ENCODE data around the gene HP1BP3.

HP1BP3 gene

GRCh38 chr1:20710469-20711284, 76.4 kb downstream of the HP1BP3 start:
- Histone ChIP-seq H3K9me3 (ENCODE audit: control insufficient read depth, insufficient read depth, low read length) (no peaks in the 10 kb centered on the region), H3K4me1 (ENCODE audit: control insufficient read depth, insufficient read depth, low read length) (no peaks in the 10 kb centered on the region), H3K9ac (ENCODE audit: low read depth, low read length) (no peak overlapping the region), H3K27me3 (ENCODE audit: control insufficient read depth, insufficient read depth, low read length) (no peaks in the 10 kb centered on the region), H3K4me3 (ENCODE audit: low read depth, low read length) (no peak overlapping the region), H3K36me3 (ENCODE audit: control insufficient read depth, insufficient read depth, low read length) (peaks cover 20% of the 10 kb centered on the region), H3K27ac (ENCODE audit: low read depth, low read length) (no peak overlapping the region)

GRCh38 chr1:20709868-20710267, 77.2 kb downstream of the HP1BP3 start:
- Histone ChIP-seq H3K9ac (ENCODE audit: low read depth, low read length) (no peak overlapping the region), H3K4me1 (ENCODE audit: control insufficient read depth, insufficient read depth, low read length) (no peaks in the 10 kb centered on the region), H3K4me3 (ENCODE audit: low read depth, low read length) (no peak overlapping the region), H3K27ac (ENCODE audit: low read depth, low read length) (no peak overlapping the region), H3K27me3 (ENCODE audit: control insufficient read depth, insufficient read depth, low read length) (no peaks in the 10 kb centered on the region), H3K36me3 (ENCODE audit: control insufficient read depth, insufficient read depth, low read length) (peaks cover 20% of the 10 kb centered on the region), H3K9me3 (ENCODE audit: control insufficient read depth, insufficient read depth, low read length) (no peaks in the 10 kb centered on the region)

- peaks cover 20% of the 10 kb centered on the region for H3K36me3 ChIP-seq (ENCODE audit: control insufficient read depth, insufficient read depth, low read length)
These were observed 78.2 kb downstream of the HP1BP3 start for GRCh38 chr1:20708891-20709290.

GRCh38 chr1:20708057-20708456, 79.0 kb downstream of the HP1BP3 start:
- no peaks in the 10 kb centered on the region for H3K27me3 ChIP-seq (ENCODE audit: control insufficient read depth, insufficient read depth, low read length)

More at GRCh38 chr1:20708891-20709290, 78.2 kb downstream of the HP1BP3 start:
- no peaks in the 10 kb centered on the region for H3K4me1 ChIP-seq (ENCODE audit: control insufficient read depth, insufficient read depth, low read length)
- H3K9me3 ChIP-seq (ENCODE audit: control insufficient read depth, insufficient read depth, low read length): no peaks in the 10 kb centered on the region
- H3K9ac ChIP-seq (ENCODE audit: low read depth, low read length): no peak overlapping the region
- no peak overlapping the region for H3K27ac ChIP-seq (ENCODE audit: low read depth, low read length)
- no peaks in the 10 kb centered on the region for H3K27me3 ChIP-seq (ENCODE audit: control insufficient read depth, insufficient read depth, low read length)
- no peak overlapping the region for H3K4me3 ChIP-seq (ENCODE audit: low read depth, low read length)

GRCh38 chr1:20706841-20707240, 80.3 kb downstream of the HP1BP3 start:
- no peak overlapping the region for H3K9ac ChIP-seq (ENCODE audit: low read depth, low read length)
- H3K4me1 ChIP-seq (ENCODE audit: control insufficient read depth, insufficient read depth, low read length): no peaks in the 10 kb centered on the region
- H3K36me3 ChIP-seq (ENCODE audit: control insufficient read depth, insufficient read depth, low read length): peaks cover 20% of the 10 kb centered on the region
- H3K4me3 ChIP-seq (ENCODE audit: low read depth, low read length): no peak overlapping the region
- H3K27me3 ChIP-seq (ENCODE audit: control insufficient read depth, insufficient read depth, low read length): no peaks in the 10 kb centered on the region
- H3K27ac ChIP-seq (ENCODE audit: low read depth, low read length): no peak overlapping the region
- no peaks in the 10 kb centered on the region for H3K9me3 ChIP-seq (ENCODE audit: control insufficient read depth, insufficient read depth, low read length)

More at GRCh38 chr1:20708057-20708456, 79.0 kb downstream of the HP1BP3 start:
- no peaks in the 10 kb centered on the region for H3K4me1 ChIP-seq (ENCODE audit: control insufficient read depth, insufficient read depth, low read length)
- H3K4me3 ChIP-seq (ENCODE audit: low read depth, low read length): no peak overlapping the region
- no peak overlapping the region for H3K27ac ChIP-seq (ENCODE audit: low read depth, low read length)
- H3K9me3 ChIP-seq (ENCODE audit: control insufficient read depth, insufficient read depth, low read length): no peaks in the 10 kb centered on the region
- H3K36me3 ChIP-seq (ENCODE audit: control insufficient read depth, insufficient read depth, low read length): peaks cover 20% of the 10 kb centered on the region
- H3K9ac ChIP-seq (ENCODE audit: low read depth, low read length): no peak overlapping the region

GRCh38 chr1:20705203-20705755, 81.8 kb downstream of the HP1BP3 start:
- H3K36me3 ChIP-seq (ENCODE audit: control insufficient read depth, insufficient read depth, low read length): peaks cover 17% of the 10 kb centered on the region
- no peak overlapping the region for H3K27ac ChIP-seq (ENCODE audit: low read depth, low read length)
- H3K4me1 ChIP-seq (ENCODE audit: control insufficient read depth, insufficient read depth, low read length): no peaks in the 10 kb centered on the region
- H3K9me3 ChIP-seq (ENCODE audit: control insufficient read depth, insufficient read depth, low read length): no peaks in the 10 kb centered on the region
- H3K9ac ChIP-seq (ENCODE audit: low read depth, low read length): no peak overlapping the region
- no peaks in the 10 kb centered on the region for H3K27me3 ChIP-seq (ENCODE audit: control insufficient read depth, insufficient read depth, low read length)
- no peak overlapping the region for H3K4me3 ChIP-seq (ENCODE audit: low read depth, low read length)

- no peak overlapping the region for H3K9ac ChIP-seq (ENCODE audit: low read depth, low read length)
- no peak overlapping the region for H3K4me3 ChIP-seq (ENCODE audit: low read depth, low read length)
- H3K4me1 ChIP-seq (ENCODE audit: control insufficient read depth, insufficient read depth, low read length): no peaks in the 10 kb centered on the region
- peaks cover 16% of the 10 kb centered on the region for H3K36me3 ChIP-seq (ENCODE audit: control insufficient read depth, insufficient read depth, low read length)
- no peak overlapping the region for H3K27ac ChIP-seq (ENCODE audit: low read depth, low read length)
- H3K27me3 ChIP-seq (ENCODE audit: control insufficient read depth, insufficient read depth, low read length): no peaks in the 10 kb centered on the region
- H3K9me3 ChIP-seq (ENCODE audit: control insufficient read depth, insufficient read depth, low read length): no peaks in the 10 kb centered on the region
These were observed 82.5 kb downstream of the HP1BP3 start for GRCh38 chr1:20704390-20705202.

- peaks cover 3% of the 10 kb centered on the region; the same call in 1 of the 2 replicates for H3K36me3 ChIP-seq (ENCODE audit: control insufficient read depth, insufficient read depth, low read length)
These were observed 83.9 kb downstream of the HP1BP3 start for GRCh38 chr1:20703124-20703756.

GRCh38 chr1:20702416-20702815, 84.7 kb downstream of the HP1BP3 start:
- no peak overlapping the region for H3K27ac ChIP-seq (ENCODE audit: low read depth, low read length)
- H3K9ac ChIP-seq (ENCODE audit: low read depth, low read length): no peak overlapping the region
- peaks cover 3% of the 10 kb centered on the region; the same call in 1 of the 2 replicates for H3K36me3 ChIP-seq (ENCODE audit: control insufficient read depth, insufficient read depth, low read length)
- no peak overlapping the region for H3K4me3 ChIP-seq (ENCODE audit: low read depth, low read length)
- no peaks in the 10 kb centered on the region for H3K27me3 ChIP-seq (ENCODE audit: control insufficient read depth, insufficient read depth, low read length)
- H3K9me3 ChIP-seq (ENCODE audit: control insufficient read depth, insufficient read depth, low read length): no peaks in the 10 kb centered on the region
- H3K4me1 ChIP-seq (ENCODE audit: control insufficient read depth, insufficient read depth, low read length): 0 out of 2 replicates have a peak, but pooled peaks cover 3% of the 10 kb centered on the region

More at GRCh38 chr1:20703124-20703756, 83.9 kb downstream of the HP1BP3 start:
- H3K27ac ChIP-seq (ENCODE audit: low read depth, low read length): no peak overlapping the region
- no peak overlapping the region for H3K9ac ChIP-seq (ENCODE audit: low read depth, low read length)
- H3K27me3 ChIP-seq (ENCODE audit: control insufficient read depth, insufficient read depth, low read length): no peaks in the 10 kb centered on the region
- H3K4me1 ChIP-seq (ENCODE audit: control insufficient read depth, insufficient read depth, low read length): no peaks in the 10 kb centered on the region
- no peak overlapping the region for H3K4me3 ChIP-seq (ENCODE audit: low read depth, low read length)
- H3K9me3 ChIP-seq (ENCODE audit: control insufficient read depth, insufficient read depth, low read length): no peaks in the 10 kb centered on the region

GRCh38 chr1:20701847-20702246, 85.3 kb downstream of the HP1BP3 start:
- no peaks in the 10 kb centered on the region for H3K9me3 ChIP-seq (ENCODE audit: control insufficient read depth, insufficient read depth, low read length)
- H3K9ac ChIP-seq (ENCODE audit: low read depth, low read length): no peak overlapping the region
- no peak overlapping the region for H3K4me3 ChIP-seq (ENCODE audit: low read depth, low read length)
- no peak overlapping the region for H3K27ac ChIP-seq (ENCODE audit: low read depth, low read length)
- H3K4me1 ChIP-seq (ENCODE audit: control insufficient read depth, insufficient read depth, low read length): peaks cover 8% of the 10 kb centered on the region
- no peaks in the 10 kb centered on the region; the same call in 1 of the 2 replicates for H3K36me3 ChIP-seq (ENCODE audit: control insufficient read depth, insufficient read depth, low read length)
- H3K27me3 ChIP-seq (ENCODE audit: control insufficient read depth, insufficient read depth, low read length): no peaks in the 10 kb centered on the region
